Fibroblast of mammary gland (primary cell): ENCODE measurements around the gene ZDHHC14.
"Not testable (repeated sequence)": the region's sequence is repeated elsewhere in the genome, so short reads cannot be mapped to it uniquely, and the experiment has no call there.

Source experiments
- DNase-seq: peaks from one replicate; pipeline ENCODE4 v3.0.0-alpha.2; 2010; ENCODE audit warnings: low read depth
- H3K4me3 ChIP-seq: 2 replicates; pipeline ENCODE4 v1.5.1; 2011; ENCODE audit warnings: low read depth, mild to moderate bottlenecking, low read length, moderate library complexity; ENCODE audit not compliant: control insufficient read depth
- CTCF ChIP-seq: conservative IDR thresholded peaks from 2 replicates; pipeline ENCODE4 v1.5.1; 2011; ENCODE audit warnings: low read depth, low read length, inconsistent platforms; ENCODE audit not compliant: control insufficient read depth, insufficient read depth

Gene ZDHHC14

GRCh38 chr6:157386023-157386422 lies 5.0 kb downstream of the ZDHHC14 start:
- DNase-seq: no peak
- no peak overlapping the region for H3K4me3 ChIP-seq

GRCh38 chr6:157386454-157386853 lies 5.5 kb downstream of the ZDHHC14 start:
- no peak for DNase-seq
- TF ChIP-seq CTCF: no peak
- no peak overlapping the region for H3K4me3 ChIP-seq

More at GRCh38 chr6:157386023-157386422, 5.0 kb downstream of the ZDHHC14 start:
- no peak for TF ChIP-seq CTCF

- H3K4me3 ChIP-seq: no peak overlapping the region
- no peak for DNase-seq
- TF ChIP-seq CTCF: no peak
These were observed 7.9 kb downstream of the ZDHHC14 start for GRCh38 chr6:157388924-157389323.

GRCh38 chr6:157390273-157391060 lies 9.5 kb downstream of the ZDHHC14 start:
- DNase-seq: no peak
- TF ChIP-seq CTCF: no peak
- no peak overlapping the region for H3K4me3 ChIP-seq

- no peak for TF ChIP-seq CTCF
- no peak overlapping the region for H3K4me3 ChIP-seq
- DNase-seq: no peak
These were observed 12.1 kb downstream of the ZDHHC14 start for GRCh38 chr6:157392927-157393668.

GRCh38 chr6:157393669-157394327 lies 12.8 kb downstream of the ZDHHC14 start:
- TF ChIP-seq CTCF: no peak
- H3K4me3 ChIP-seq: no peak overlapping the region

GRCh38 chr6:157395199-157395598 lies 14.2 kb downstream of the ZDHHC14 start:
- DNase-seq, H3K4me3 ChIP-seq: not testable (repeated sequence)

More at GRCh38 chr6:157393669-157394327, 12.8 kb downstream of the ZDHHC14 start:
- no peak for DNase-seq
